MG63 (cell line): ENCODE data around the gene BNIP3. TPM values are rescaled to one million over a fixed set of nuclear protein-coding genes. Genes with fewer than 3 reads are reported as not detected.
"Not testable (repeated sequence)": the region's sequence is repeated elsewhere in the genome, so short reads cannot be mapped to it uniquely, and the experiment has no call there.

Experiments used
- DNase-seq: peaks from one replicate; pipeline ENCODE4 v3.0.0-alpha.2; 2020
- H3K27me3 ChIP-seq: fragments of 250-450 bp; sonication (Bioruptor Pico); 2 replicates; pipeline ENCODE4 v1.5.1; 2020; ENCODE audit warnings: mild to moderate bottlenecking, moderate library complexity
- H3K36me3 ChIP-seq: fragments of 250-450 bp; sonication (Bioruptor Pico); 2 replicates; pipeline ENCODE4 v1.5.1; 2020; ENCODE audit warnings: mild to moderate bottlenecking, moderate library complexity
- H3K4me3 ChIP-seq: fragments of 250-450 bp; sonication (Bioruptor Pico); 2 replicates; pipeline ENCODE4 v1.5.1; 2020; ENCODE audit warnings: mild to moderate bottlenecking, moderate library complexity
- H3K9me3 ChIP-seq: fragments of 250-450 bp; sonication (Bioruptor Pico); 2 replicates; pipeline ENCODE4 v1.5.1; 2020; ENCODE audit warnings: mild to moderate bottlenecking, moderate library complexity
- total RNA-seq: library from RNA; depleted of rRNA; stranded (reverse); fragments of >200 nt; shearing (Covaris generic); gene quantifications from 2 replicates; pipeline ENCODE4 v1.2.3, GENCODE V29; 2014; ENCODE audit warnings: low replicate concordance

Gene BNIP3
- total RNA-seq, 1 experiment from 2014 or later: 107 TPM

DNA sequence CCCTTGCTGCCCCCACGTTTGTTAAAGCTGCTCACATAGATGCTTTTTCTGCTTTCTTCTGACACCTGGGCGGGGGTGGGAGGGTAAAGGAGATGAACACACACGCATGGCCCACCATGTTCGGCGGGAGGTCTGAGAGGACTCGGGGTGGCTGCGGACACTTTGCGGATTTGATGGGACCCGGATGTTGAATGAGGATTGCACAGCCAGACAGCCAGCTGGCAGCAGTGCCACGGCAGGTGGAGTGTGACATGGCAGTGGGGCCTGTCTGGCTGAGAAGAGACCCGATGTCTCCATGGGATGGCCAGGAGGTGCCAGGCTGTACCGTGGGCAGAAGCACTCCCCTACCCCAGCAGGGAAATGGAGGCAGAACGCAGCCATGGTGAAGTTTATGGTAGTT lies 49.7 kb downstream of the BNIP3 start:
- DNase-seq: no peak
- no peak overlapping the region for H3K4me3 ChIP-seq

GRCh38 chr10:131930586-131931330 lies 51.0 kb downstream of the BNIP3 start:
- DNase-seq: no peak
- Histone ChIP-seq H3K9me3 (no peaks in the 10 kb centered on the region; the same call in 1 of the 2 replicates), H3K27me3 (no peaks in the 10 kb centered on the region), H3K36me3 (peaks cover 17% of the 10 kb centered on the region), H3K4me3 (no peak overlapping the region)

More for the DNA sequence above, 49.7 kb downstream of the BNIP3 start:
- Histone ChIP-seq H3K36me3 (peaks cover 24% of the 10 kb centered on the region), H3K9me3 (no peaks in the 10 kb centered on the region), H3K27me3 (no peaks in the 10 kb centered on the region)

DNA sequence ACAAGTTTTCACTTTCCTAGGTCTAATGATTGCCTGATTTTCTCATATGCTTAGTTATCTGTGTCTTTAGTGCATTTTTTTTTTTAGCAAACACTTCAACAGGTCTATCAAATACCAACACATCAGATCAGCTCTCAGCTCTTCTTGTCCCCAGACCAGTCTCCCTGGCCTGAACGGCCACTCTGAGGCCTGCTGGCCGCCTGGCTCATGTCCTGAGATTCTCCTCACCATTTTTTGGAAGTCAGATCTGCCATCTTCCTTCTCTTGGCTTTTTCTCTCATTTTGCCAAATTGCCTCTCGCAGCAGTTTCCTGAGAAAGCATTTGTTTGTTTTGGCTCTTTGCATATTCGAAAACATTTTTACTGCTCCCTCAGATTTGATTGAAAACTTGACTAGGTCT lies 51.6 kb downstream of the BNIP3 start:
- Histone ChIP-seq H3K4me3 (no peak overlapping the region), H3K9me3 (peaks cover 4% of the 10 kb centered on the region), H3K27me3 (no peaks in the 10 kb centered on the region), H3K36me3 (peaks cover 12% of the 10 kb centered on the region)
- no peak for DNase-seq

GRCh38 chr10:131929122-131929845 lies 52.4 kb downstream of the BNIP3 start:
- H3K9me3 ChIP-seq: peaks cover 9% of the 10 kb centered on the region
- no peak for DNase-seq
- no peaks in the 10 kb centered on the region for H3K27me3 ChIP-seq
- peaks cover 5% of the 10 kb centered on the region for H3K36me3 ChIP-seq
- no peak overlapping the region for H3K4me3 ChIP-seq

- no peak for DNase-seq
- H3K27me3 ChIP-seq: no peaks in the 10 kb centered on the region
- peaks cover 5% of the 10 kb centered on the region for H3K36me3 ChIP-seq
- H3K4me3 ChIP-seq: no peak overlapping the region
- H3K9me3 ChIP-seq: peaks cover 9% of the 10 kb centered on the region
These were observed 53.3 kb downstream of the BNIP3 start for GRCh38 chr10:131928248-131929095.

GRCh38 chr10:131926743-131927595 lies 54.8 kb downstream of the BNIP3 start:
- H3K36me3 ChIP-seq: peaks cover 5% of the 10 kb centered on the region
- H3K27me3 ChIP-seq: no peaks in the 10 kb centered on the region
- DNase-seq: no peak
- H3K4me3 ChIP-seq: no peak overlapping the region
- H3K9me3 ChIP-seq: peaks cover 9% of the 10 kb centered on the region

DNA sequence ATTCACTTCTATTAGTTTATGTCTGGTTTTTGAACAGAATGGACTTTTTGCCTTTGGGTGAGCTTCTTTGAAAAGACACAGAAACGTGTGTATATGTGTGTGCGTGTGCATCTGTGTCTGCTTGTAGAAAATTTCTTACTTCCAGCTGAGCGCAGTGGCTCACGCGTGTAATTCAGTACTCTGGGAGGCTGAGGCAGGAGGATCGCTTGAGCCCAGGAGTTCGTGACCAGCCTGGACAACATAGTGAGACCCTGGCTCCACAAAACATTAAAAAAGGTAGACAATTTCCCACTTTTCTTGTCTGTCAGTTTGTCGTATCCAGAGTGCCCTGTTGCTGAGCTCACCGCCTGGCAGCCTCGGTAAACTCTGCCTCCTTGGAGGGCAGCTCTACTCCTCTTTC lies 55.5 kb downstream of the BNIP3 start:
- H3K27me3 ChIP-seq: no peaks in the 10 kb centered on the region
- peaks cover 9% of the 10 kb centered on the region for H3K9me3 ChIP-seq
- no peak overlapping the region for H3K4me3 ChIP-seq
- H3K36me3 ChIP-seq: peaks cover 8% of the 10 kb centered on the region
- DNase-seq: no peak

- DNase-seq: no peak
- Histone ChIP-seq H3K27me3 (no peaks in the 10 kb centered on the region), H3K9me3 (peaks cover 9% of the 10 kb centered on the region), H3K36me3 (peaks cover 8% of the 10 kb centered on the region), H3K4me3 (no peak overlapping the region)
These were observed 56.0 kb downstream of the BNIP3 start for GRCh38 chr10:131925716-131926115.

DNA sequence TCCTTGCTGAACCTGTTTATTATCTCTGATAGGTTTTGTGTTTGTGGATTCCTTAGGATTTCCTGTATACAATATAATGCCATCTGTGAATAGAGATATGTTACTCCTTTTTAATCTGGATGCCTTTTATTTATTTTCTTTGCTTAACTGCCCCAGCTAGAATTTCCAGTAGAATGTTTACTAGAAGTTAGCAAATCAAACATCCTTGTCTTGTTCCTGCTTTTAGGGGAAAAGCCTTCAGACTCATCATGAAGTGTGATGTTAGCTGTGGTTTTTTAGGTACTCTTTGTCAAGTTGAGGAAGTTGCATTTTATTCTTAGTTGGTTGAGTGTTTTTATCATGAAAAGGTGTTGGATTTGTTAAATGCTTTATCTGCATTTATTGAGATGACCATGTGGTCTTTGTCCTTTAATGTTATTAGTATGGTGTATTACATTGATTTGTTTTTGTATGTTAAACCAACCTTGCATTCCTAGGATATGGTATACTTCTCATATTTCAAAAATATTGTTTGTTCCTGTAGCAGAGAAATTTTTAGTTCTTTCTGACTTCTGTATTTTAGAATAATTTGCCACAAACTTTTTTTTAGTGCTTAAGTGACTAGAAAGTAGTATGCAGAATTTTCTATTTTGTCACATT lies 56.6 kb downstream of the BNIP3 start:
- Histone ChIP-seq H3K4me3 (no peak overlapping the region), H3K9me3 (peaks cover 9% of the 10 kb centered on the region), H3K36me3 (peaks cover 8% of the 10 kb centered on the region), H3K27me3 (no peaks in the 10 kb centered on the region)
- no peak for DNase-seq

GRCh38 chr10:131923038-131923756 lies 58.5 kb downstream of the BNIP3 start:
- no peak for DNase-seq
- Histone ChIP-seq H3K27me3 (no peaks in the 10 kb centered on the region), H3K9me3 (peaks cover 9% of the 10 kb centered on the region), H3K4me3 (no peak overlapping the region), H3K36me3 (peaks cover 5% of the 10 kb centered on the region; the same call in 1 of the 2 replicates)

DNA sequence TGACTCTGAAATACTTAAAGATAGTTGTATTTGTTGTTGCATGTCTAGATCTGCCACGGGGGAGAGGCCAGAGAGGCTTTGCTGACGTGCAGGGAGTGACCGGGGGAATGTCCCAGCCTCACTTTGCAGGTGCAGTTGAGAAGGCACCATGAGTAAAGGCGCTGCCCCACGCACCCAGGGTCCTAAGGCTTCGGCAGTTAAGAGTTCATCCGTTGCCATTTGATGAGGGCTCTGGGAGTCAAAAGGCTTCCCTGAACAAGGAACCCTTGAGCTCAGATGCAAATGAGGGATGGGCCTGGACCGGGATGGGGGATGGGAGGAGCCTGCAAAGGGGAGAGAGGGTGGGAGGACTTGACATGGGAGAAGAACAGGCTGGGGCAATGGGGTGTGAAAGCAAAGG lies 60.5 kb downstream of the BNIP3 start:
- Histone ChIP-seq H3K27me3 (no peaks in the 10 kb centered on the region), H3K9me3 (peaks cover 9% of the 10 kb centered on the region), H3K36me3 (peaks cover 4% of the 10 kb centered on the region; the same call in 1 of the 2 replicates), H3K4me3 (no peak overlapping the region)
- no peak for DNase-seq

GRCh38 chr10:131920693-131921092 lies 61.0 kb downstream of the BNIP3 start:
- H3K9me3 ChIP-seq: peaks cover 9% of the 10 kb centered on the region

DNA sequence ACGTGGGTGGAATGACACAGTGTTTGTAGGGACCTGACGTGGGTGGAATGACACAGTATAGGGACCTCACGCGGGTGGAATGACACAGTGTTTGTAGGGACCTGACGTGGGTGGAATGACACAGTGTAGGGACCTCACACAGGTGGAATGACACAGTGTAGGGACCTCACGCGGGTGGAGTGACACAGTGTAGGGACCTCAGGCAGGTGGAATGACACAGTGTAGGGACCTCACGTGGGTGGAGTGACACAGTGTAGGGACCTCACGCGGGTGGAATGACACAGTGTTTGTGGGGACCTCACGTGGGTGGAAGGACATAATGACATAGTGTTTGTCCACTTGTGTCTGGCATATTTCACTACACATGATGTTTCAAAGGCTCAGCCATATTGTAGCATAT lies 61.6 kb downstream of the BNIP3 start:
- Histone ChIP-seq H3K4me3 (no peak overlapping the region), H3K27me3 (no peaks in the 10 kb centered on the region), H3K9me3 (peaks cover 5% of the 10 kb centered on the region), H3K36me3 (peaks cover 5% of the 10 kb centered on the region; the same call in 1 of the 2 replicates)
- no peak for DNase-seq

More at GRCh38 chr10:131920693-131921092, 61.0 kb downstream of the BNIP3 start:
- no peak for DNase-seq
- H3K27me3 ChIP-seq: no peaks in the 10 kb centered on the region
- H3K36me3 ChIP-seq: peaks cover 3% of the 10 kb centered on the region; the same call in 1 of the 2 replicates
- H3K4me3 ChIP-seq: no peak overlapping the region

GRCh38 chr10:131919461-131919860 lies 62.3 kb downstream of the BNIP3 start:
- DNase-seq: not testable (repeated sequence)

More at GRCh38 chr10:131919461-131919860, 62.3 kb downstream of the BNIP3 start:
- H3K27me3 ChIP-seq, H3K4me3 ChIP-seq, H3K36me3 ChIP-seq, H3K9me3 ChIP-seq: not testable (repeated sequence)
